Measurements from ENCODE around the gene TXNL4B.

TXNL4B gene

GRCh38 chr16:72131036-72131435 lies 37.6 kb upstream of the TXNL4B start:
- TF ChIP-seq CTCF (IDR thresholded peaks at IDR 0.05; ENCODE audit: low read depth, low read length), result no peak
- H3K4me3 ChIP-seq (ENCODE audit: low read depth, low read length), result no peak overlapping the region

DNA sequence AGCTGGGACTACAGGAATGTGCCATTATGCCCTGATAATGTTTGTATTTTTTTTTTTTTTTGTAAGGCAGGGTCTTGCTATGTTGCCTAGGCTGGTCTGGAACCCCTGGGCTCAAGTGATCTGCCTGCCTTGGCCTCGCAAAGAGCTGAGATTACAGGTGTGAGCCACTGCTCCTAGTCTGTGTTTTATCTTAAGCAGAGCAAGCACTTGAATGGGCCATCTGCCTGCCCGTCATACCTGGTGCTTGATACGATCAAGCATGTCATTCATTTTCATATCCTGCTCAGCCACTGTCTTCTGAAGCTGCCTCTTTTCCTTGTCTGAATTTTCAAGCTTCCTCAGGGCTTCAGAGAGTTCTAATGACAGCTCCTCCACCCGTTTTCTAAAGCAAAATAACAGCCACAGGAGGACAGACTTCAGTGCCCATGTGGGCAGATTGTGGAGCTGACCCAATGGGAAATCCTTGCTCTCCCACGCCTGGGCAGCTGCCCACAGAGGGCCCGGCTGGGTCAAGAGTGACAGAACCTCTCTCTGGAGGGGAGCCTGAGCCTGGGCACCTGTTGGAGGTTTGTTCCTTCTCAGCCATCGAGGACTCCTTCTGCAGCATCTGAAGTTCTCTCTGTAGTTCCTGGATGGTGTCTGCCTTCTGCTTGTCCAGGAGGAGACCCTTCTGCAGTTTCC lies 36.7 kb upstream of the TXNL4B start:
- TF ChIP-seq CTCF (IDR thresholded peaks at IDR 0.05; ENCODE audit: low read depth, low read length), result no peak

DNA sequence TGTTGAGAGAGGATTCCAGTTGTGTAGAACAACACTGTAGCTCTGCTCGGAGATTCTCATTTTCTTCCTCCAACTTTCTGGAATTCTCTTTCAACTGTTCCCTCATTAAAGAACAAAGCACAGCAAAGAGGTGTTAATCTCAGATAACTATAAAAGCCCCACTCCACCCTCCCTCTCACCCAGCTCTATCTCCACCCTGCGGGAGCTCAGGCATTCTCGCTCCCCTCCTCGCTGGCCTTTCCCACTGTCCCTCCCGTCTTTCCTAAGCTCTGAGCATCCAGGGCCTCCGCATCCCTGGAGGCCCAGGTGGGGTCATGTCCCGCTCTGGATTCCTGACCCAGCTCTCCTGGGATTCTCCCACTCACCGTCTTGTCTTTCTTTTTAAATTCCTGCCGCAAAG lies 35.3 kb upstream of the TXNL4B start:
- H3K4me3 ChIP-seq (ENCODE audit: low read depth, low read length), result no peak overlapping the region
- TF ChIP-seq CTCF (IDR thresholded peaks at IDR 0.05; ENCODE audit: low read depth, low read length), result no peak

More for the DNA sequence above, 36.7 kb upstream of the TXNL4B start:
- no peak overlapping the region for H3K4me3 ChIP-seq (ENCODE audit: low read depth, low read length)

DNA sequence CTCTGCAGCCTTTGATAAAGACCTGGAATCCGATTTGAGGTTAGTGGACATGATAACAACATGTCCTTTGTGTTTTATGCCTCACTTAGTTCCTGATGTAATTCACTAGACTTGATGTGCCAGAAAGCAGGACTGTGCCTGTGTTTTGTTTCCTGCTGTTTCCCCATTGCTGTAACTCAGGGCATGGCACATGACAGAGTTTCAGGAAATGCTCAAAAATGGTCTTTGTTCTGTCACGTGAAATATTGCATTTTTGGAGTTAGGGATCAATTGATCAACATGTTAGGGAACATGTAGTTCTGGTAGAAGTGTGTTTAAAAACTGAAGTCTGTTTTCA lies 33.0 kb upstream of the TXNL4B start:
- H3K4me3 ChIP-seq (ENCODE audit: low read depth, low read length), result no peak overlapping the region
- no peak for TF ChIP-seq CTCF (IDR thresholded peaks at IDR 0.05; ENCODE audit: low read depth, low read length)

DNA sequence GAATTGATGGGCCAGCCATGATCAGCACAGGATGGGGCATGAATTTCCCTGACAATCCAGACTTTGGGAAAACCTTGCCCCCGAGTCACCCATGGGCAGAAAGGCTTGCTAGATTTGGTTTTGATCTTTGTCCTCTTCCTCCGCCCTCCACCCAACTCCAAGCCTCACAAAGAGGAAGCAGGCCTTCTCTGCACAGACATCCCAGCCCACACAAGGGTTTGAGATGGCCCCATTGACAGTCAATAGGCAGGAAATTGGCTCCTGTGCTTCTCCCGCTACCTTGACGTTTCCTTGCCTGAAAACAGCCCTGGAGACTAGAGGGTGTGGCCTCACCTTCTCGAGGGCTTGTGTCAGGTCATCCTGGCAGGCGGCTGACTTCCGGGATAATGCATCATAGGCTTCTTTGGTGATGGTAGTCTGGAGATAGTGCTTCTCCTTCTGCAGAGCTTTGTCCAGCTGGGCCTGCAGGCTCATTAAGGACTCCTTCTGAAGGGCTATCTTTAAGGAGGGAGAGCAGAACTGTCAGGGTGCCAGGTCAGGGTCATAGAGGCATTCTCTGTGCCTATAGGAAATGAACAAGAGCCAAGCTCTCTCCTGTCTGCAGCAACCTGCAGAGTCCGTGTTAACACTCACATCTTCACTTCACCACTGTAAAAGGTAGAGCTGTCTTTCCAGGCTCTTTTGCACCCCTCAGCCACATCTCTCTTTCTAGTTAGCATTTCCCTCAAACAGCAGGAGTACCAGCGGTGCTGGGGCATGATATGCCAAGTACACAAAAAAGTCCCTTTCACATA lies 32.4 kb upstream of the TXNL4B start:
- TF ChIP-seq CTCF (IDR thresholded peaks at IDR 0.05; ENCODE audit: low read depth, low read length), result no peak

DNA sequence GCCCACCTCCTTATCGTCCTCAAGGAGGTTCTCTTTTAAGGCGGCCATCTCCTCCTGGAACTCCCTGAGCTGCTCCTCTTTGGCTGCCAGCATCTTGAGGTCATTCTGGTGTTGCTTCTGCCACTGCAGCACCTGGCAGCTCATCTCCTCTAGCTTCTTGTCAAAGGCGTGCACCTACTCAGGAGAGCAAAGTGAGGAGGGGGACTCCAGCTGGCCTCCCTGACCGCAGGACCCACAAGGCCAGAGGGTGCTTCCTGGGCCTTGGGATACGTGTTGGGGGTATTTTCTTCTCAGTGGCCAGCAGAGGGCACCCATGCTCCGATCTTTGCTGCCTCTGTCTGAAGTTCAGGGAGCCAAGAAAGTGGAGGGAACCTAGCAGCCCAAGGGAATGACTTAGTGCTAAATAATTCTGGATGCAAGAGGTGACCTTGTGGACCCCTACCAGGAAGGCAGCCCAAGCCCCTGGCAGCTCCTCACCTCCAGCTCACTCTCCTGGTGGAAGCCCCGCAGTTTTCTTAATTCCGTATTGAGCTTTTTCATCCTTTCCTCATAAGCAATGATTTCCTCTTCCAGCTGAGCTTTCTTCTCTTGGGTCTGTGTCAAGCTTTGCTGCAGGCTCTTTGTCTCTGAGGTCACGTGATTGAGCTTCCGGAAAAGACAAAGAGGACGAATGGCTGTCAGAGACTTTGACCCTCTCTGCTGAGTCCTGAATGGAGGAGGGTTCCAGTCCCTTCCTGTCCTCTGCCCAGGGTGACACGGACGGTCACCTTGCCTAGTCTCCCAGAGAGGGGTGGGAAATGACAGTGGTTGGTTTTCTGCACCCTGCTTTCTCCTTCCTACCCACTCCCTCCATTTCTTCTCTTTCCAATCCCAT lies 31.6 kb upstream of the TXNL4B start:
- no peak overlapping the region for H3K4me3 ChIP-seq (ENCODE audit: low read depth, low read length)
- TF ChIP-seq CTCF (IDR thresholded peaks at IDR 0.05; ENCODE audit: low read depth, low read length), result peak; percentile 84

More for the DNA sequence above, 32.4 kb upstream of the TXNL4B start:
- H3K4me3 ChIP-seq (ENCODE audit: low read depth, low read length), result no peak overlapping the region

All from WI38 (cell line).